Left lung (tissue), 10 donors: Measurements from ENCODE around the gene TBX2. TPM values are rescaled to one million over a fixed set of nuclear protein-coding genes. Genes with fewer than 3 reads are reported as not detected.
A peak's percentile ranks its signal among the peaks of the same experiment; 100 is the strongest.

Experiments
- ATAC-seq: fragments of 200-7000 bp; cut with Tn5 transposase; one replicate; pipeline ENCODE4 v1.9.1; 2020; ENCODE audit warnings: moderate library complexity
- DNase-seq, 4 donors: peaks; one replicate each; pipeline ENCODE4 v3.0.0-alpha.2; 2013 to 2020
- H3K27ac ChIP-seq, 2 donors: fragments of 200-600 bp; sonication (generic) in 1 of 2; one replicate each; pipeline versions ENCODE4 v1.5.0 to v1.8.0; 2020 to 2021
- H3K27me3 ChIP-seq, 2 donors: fragments of 200-600 bp; sonication (generic) in 1 of 2; one replicate each; pipeline versions ENCODE4 v1.5.0 to v1.8.0; 2020 to 2021
- H3K36me3 ChIP-seq, 2 donors: fragments of 200-600 bp; sonication (generic) in 1 of 2; one replicate each; pipeline versions ENCODE4 v1.5.0 to v1.8.0; 2020 to 2021
- H3K4me1 ChIP-seq, 2 donors: fragments of 200-600 bp; one replicate each; pipeline ENCODE4 v1.8.0; 2021
- H3K4me3 ChIP-seq, 2 donors: fragments of 200-600 bp; sonication (generic) in 1 of 2; one replicate each; pipeline versions ENCODE4 v1.5.0 to v1.8.0; 2020 to 2021; ENCODE audit warnings: mild to moderate bottlenecking in 1 of 2
- H3K9me3 ChIP-seq, 2 donors: fragments of 200-600 bp; sonication (generic) in 1 of 2; one replicate each; pipeline versions ENCODE4 v1.5.0 to v1.8.0; 2020 to 2021
- intact Hi-C, 2 donors: fragments of 100-400 bp; cut with DNase I; formaldehyde crosslinking; loops; one replicate each; pipeline versions ENCODE4 v1.11.2 to v1.14.2; 2022
- polyA plus RNA-seq, 6 donors: library from polyadenylated mRNA; unstranded; fragments of 120-200 nt; gene quantifications; one replicate each; pipeline ENCODE4 v1.2.1, GENCODE V29; 2013; ENCODE audit not compliant: insufficient read length in 6 of 6
- total RNA-seq, 2 donors: library from RNA; stranded (reverse); fragmentation: NEBNext Ultra II Directional; extraction: Animal tissue kit (Norgen Biotek cat#: 25700); gene quantifications; one replicate each; pipeline ENCODE4 v1.2.1, GENCODE V29; 2021
- TF ChIP-seq, protein P1 (sequence below), 2 donors: fragments of 200-600 bp; sonication (generic) in 1 of 2; IDR thresholded peaks; one replicate each; pipeline versions ENCODE4 v1.5.0 to v1.8.0; 2021; ENCODE audit warnings: antibody characterized with exemption in 2 of 2
- donor health status: DM: no; HTN: yes; CAD: no.
- donor health status: DM: no; HTN: no; CAD: no.

TBX2 gene
- total and polyA plus RNA-seq, 8 donors = 104 to 258 (median 166) TPM

DNA sequence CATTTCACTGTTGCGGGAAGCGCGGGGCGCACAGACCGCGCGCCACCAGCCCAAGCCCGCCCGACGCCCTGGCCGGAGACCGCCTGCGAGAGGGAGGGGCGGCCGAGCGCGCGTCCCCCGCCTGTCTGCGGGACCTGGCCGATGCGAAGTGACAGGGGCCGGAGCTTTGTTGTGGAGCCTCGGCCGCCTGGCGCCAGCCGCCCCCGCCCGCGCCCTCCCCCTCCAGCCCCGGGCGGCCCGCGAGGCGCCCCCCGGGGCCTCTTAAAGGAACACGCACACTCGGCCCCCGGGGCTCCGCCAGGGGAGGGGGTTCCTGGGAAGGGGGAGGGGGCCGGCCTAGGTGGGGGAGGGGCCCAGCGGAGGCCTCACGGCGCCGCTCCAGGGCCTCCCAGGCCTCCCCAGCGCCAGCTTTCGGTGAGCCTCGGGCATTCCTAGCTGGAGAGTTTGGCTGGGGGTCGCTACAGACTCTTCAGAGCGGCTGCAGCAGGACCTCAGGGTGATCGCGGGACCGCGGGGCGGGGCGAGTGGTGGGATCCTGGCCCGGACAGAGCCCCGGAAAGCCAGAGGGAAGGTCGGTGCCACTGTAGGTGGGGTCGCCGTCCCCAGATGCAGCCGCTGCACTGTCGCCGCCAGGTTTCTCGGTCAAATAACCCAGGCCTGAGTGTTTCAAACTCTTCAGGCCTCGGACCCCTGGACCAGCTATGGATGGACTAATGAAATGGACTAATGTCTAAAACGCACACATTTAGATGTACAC lies 2.4 kb upstream of the TBX2 start:
- Histone ChIP-seq H3K4me3 (peak overlapping the region; percentile 37 to 53), H3K27me3 (peaks cover 50 to 85% of the 10 kb centered on the region in 2 donors), H3K27ac (peak overlapping the region; percentile 89 to 94), H3K9me3 (no peaks in the 10 kb centered on the region), H3K4me1 (peaks cover 7 to 45% of the 10 kb centered on the region in 2 donors), H3K36me3 (no peaks in the 10 kb centered on the region)
- TF ChIP-seq, protein P1, sequence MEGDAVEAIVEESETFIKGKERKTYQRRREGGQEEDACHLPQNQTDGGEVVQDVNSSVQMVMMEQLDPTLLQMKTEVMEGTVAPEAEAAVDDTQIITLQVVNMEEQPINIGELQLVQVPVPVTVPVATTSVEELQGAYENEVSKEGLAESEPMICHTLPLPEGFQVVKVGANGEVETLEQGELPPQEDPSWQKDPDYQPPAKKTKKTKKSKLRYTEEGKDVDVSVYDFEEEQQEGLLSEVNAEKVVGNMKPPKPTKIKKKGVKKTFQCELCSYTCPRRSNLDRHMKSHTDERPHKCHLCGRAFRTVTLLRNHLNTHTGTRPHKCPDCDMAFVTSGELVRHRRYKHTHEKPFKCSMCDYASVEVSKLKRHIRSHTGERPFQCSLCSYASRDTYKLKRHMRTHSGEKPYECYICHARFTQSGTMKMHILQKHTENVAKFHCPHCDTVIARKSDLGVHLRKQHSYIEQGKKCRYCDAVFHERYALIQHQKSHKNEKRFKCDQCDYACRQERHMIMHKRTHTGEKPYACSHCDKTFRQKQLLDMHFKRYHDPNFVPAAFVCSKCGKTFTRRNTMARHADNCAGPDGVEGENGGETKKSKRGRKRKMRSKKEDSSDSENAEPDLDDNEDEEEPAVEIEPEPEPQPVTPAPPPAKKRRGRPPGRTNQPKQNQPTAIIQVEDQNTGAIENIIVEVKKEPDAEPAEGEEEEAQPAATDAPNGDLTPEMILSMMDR (IDR thresholded peaks at IDR 0.05) = no peak
- intact Hi-C loops = loop anchor here in 1 of 2 donors (10.0 kb wide), 1 partner anchor 392 kb away; no protein-coding TSS in a partner anchor
- peak; percentile 7 for ATAC-seq
- DNase-seq = peak in 3 of 4 donors; percentile 74 to 89 (median 78)

DNA sequence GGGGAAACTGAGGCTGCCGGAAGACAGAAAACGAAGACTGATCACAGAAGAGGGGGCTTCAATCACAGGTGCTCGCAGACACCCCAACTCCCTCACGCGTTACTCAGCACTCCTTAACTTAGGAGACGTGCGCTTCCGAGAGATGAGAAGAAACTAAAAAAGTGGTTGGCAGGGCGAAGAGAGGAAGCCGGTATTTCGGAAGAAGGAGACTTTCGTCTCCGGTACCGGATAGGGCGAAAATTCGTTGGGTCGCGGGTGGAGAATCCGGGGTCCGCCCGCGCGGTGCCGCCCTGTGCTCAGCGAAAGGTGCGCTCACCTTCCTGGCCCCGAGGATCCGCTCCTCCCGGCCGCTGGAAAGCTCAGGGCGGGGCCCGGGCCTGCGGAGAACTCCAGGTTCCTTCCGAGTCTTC lies 917 bp upstream of the TBX2 start:
- H3K4me1 ChIP-seq = peaks cover 7 to 56% of the 10 kb centered on the region in 2 donors
- peaks cover 59 to 99% of the 10 kb centered on the region in 2 donors for H3K27me3 ChIP-seq
- TF ChIP-seq, protein P1 (IDR thresholded peaks at IDR 0.05) = no peak
- H3K27ac ChIP-seq = peak overlapping the region; percentile 89 to 94
- H3K4me3 ChIP-seq = peak overlapping the region; percentile 49 to 53
- intact Hi-C loops = loop anchor here in 1 of 2 donors (10.0 kb wide), 1 partner anchor 394 kb away; no protein-coding TSS in a partner anchor
- peak; percentile 1 for ATAC-seq
- DNase-seq = no peak
- H3K9me3 ChIP-seq = no peaks in the 10 kb centered on the region
- peaks cover 0 to 9% of the 10 kb centered on the region in 2 donors for H3K36me3 ChIP-seq

DNA sequence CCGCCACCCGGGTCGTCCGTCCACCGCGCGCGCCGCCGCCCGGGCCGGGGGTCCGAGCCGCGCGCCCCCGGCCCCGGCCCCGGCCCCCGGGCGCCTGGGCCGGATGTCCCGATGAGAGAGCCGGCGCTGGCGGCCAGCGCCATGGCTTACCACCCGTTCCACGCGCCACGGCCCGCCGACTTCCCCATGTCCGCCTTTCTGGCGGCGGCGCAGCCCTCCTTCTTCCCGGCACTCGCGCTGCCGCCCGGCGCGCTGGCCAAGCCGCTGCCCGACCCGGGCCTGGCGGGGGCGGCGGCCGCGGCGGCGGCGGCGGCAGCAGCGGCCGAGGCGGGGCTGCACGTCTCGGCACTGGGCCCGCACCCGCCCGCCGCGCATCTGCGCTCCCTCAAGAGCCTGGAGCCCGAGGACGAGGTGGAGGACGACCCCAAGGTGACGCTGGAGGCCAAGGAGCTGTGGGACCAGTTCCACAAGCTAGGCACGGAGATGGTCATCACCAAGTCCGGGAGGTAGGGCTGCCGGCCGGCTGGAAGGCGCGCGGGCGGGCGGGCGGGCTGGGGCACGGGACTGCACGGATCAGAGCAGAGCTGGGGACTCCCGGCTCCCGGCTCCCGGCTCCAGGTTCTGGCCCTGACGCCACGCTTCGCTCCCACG lies 548 bp downstream of the TBX2 start:
- TF ChIP-seq, protein P1 (IDR thresholded peaks at IDR 0.05) = no peak
- ATAC-seq (no peak), DNase-seq (no peak)
- H3K27ac ChIP-seq = peak overlapping the region; percentile 89 to 90
- peak overlapping the region; percentile 51 to 53 for H3K4me3 ChIP-seq
- H3K27me3 ChIP-seq = peaks cover 74 to 100% of the 10 kb centered on the region in 2 donors
- peaks cover 7 to 70% of the 10 kb centered on the region in 2 donors for H3K4me1 ChIP-seq
- no peaks in the 10 kb centered on the region for H3K9me3 ChIP-seq
- intact Hi-C loops = no loop called here
- peaks cover 0 to 15% of the 10 kb centered on the region in 2 donors for H3K36me3 ChIP-seq

DNA sequence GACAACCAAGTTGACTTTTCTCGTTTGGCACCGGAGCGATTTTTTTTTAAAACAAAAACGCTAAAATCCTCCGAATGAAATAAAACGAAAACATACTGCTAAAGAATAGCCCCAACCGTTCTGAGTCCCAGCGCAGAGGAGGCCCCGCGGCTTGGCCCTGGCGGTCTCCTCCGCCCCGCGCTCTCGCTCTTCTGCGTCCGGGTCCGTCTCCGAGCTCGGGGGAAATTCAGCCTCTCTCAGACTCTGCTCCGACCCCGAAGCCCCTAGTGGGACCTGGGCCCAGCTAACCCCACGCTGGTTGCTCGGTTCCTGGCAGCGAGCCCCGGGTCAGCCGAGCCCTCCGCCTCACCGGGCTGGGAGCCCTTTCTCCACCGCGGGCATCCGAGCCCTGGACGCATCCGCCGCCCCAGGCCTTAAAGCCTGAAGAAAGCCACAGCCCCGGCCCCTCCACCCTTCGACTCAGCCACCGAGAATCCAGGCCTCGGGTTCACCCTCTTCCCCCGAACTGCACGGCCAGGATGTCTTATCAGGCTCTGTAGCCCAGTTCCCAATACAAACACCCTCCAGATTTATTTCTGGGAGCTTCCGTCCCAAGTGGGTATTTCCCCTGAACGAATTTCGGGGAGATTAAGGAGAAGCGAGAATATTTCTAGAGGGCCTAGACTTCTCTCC lies 1.2 kb downstream of the TBX2 start:
- TF ChIP-seq, protein P1 (IDR thresholded peaks at IDR 0.05) = no peak
- H3K4me3 ChIP-seq = peak overlapping the region; percentile 51 to 53
- peaks cover 76 to 100% of the 10 kb centered on the region in 2 donors for H3K27me3 ChIP-seq
- H3K27ac ChIP-seq = peak overlapping the region; percentile 77 to 90
- H3K36me3 ChIP-seq = peaks cover 0 to 22% of the 10 kb centered on the region in 2 donors
- no peak for ATAC-seq
- H3K4me1 ChIP-seq = peaks cover 7 to 75% of the 10 kb centered on the region in 2 donors
- no peaks in the 10 kb centered on the region for H3K9me3 ChIP-seq
- no peak for DNase-seq
- intact Hi-C loops = no loop called here
